Activated CD4-positive, CD25-positive, alpha-beta regulatory T cell treated with anti-CD3 and anti-CD28 coated beads, Interleukin-2, amount 50 U/mL, for 72 hours (primary cell): ENCODE measurements around the gene SDE2.
"Not testable (repeated sequence)": the region's sequence is repeated elsewhere in the genome, so short reads cannot be mapped to it uniquely, and the experiment has no call there.

Experiments
- DNase-seq: peaks from one replicate; pipeline ENCODE4 v3.0.0; 2021

Gene SDE2

GRCh38 chr1:226004396-226004795, 5.3 kb upstream of the SDE2 start:
- DNase-seq, result no peak

GRCh38 chr1:226003502-226004170, 4.5 kb upstream of the SDE2 start:
- DNase-seq, result no peak

GRCh38 chr1:226002667-226003501, 3.7 kb upstream of the SDE2 start:
- DNase-seq, result no peak

- peak; percentile 36 for DNase-seq
Observed at GRCh38 chr1:226001963-226002666, 3.0 kb upstream of the SDE2 start.

GRCh38 chr1:226001088-226001487, 1.9 kb upstream of the SDE2 start:
- no peak for DNase-seq

GRCh38 chr1:226000493-226001081, 1.4 kb upstream of the SDE2 start:
- not testable (repeated sequence) for DNase-seq

- no peak for DNase-seq
Observed at GRCh38 chr1:225999912-226000337, 782 bp upstream of the SDE2 start.

- no peak for DNase-seq
Observed at GRCh38 chr1:225998560-225999226, 450 bp downstream of the SDE2 start.

- DNase-seq, result no peak
Observed at GRCh38 chr1:225996946-225997545, 2.1 kb downstream of the SDE2 start.

- no peak for DNase-seq
Observed at GRCh38 chr1:225995919-225996864, 3.0 kb downstream of the SDE2 start.

GRCh38 chr1:225990705-225991464, 8.3 kb downstream of the SDE2 start:
- no peak for DNase-seq

GRCh38 chr1:225987491-225988316, 11.4 kb downstream of the SDE2 start:
- no peak for DNase-seq

- DNase-seq, result no peak
Observed at GRCh38 chr1:225981714-225982113, 17.4 kb downstream of the SDE2 start.

GRCh38 chr1:225980005-225980836, 18.9 kb downstream of the SDE2 start:
- no peak for DNase-seq

GRCh38 chr1:225979421-225979820, 19.7 kb downstream of the SDE2 start:
- DNase-seq, result no peak

GRCh38 chr1:225977937-225978748, 21.0 kb downstream of the SDE2 start:
- no peak for DNase-seq

GRCh38 chr1:225975146-225975545, 24.0 kb downstream of the SDE2 start:
- DNase-seq, result not testable (repeated sequence)
